ENCODE data around the gene PRXL2B. TPM values are rescaled to one million over a fixed set of nuclear protein-coding genes. Genes with fewer than 3 reads are reported as not detected.

PRXL2B gene
- total RNA-seq, 1 experiment from 2014 or later: 31.0 TPM

- Mint-ChIP-seq H3K27ac (ENCODE audit: unreplicated experiment) (no peak overlapping the region), H3K4me1 (ENCODE audit: low read depth, unreplicated experiment) (peaks cover 9% of the 10 kb centered on the region), H3K36me3 (ENCODE audit: insufficient read depth, unreplicated experiment) (peaks cover 3% of the 10 kb centered on the region), H3K27me3 (ENCODE audit: unreplicated experiment) (peaks cover 45% of the 10 kb centered on the region), H3K4me3 (ENCODE audit: low read depth, unreplicated experiment) (no peak overlapping the region), H3K9me3 (ENCODE audit: low read depth, unreplicated experiment) (no peaks in the 10 kb centered on the region)
- intact Hi-C loops (cut with micrococcal nuclease; ENCODE audit: unreplicated experiment): no loop called here
- DNase-seq: no peak
- no peak for TF ChIP-seq CTCF (IDR thresholded peaks at IDR 0.05; ENCODE audit: unreplicated experiment)
- CTCF ChIA-PET: no interaction called here
- BruUV-seq (replicated peaks): no TSS peak
Measured at GRCh38 chr1:2601721-2602303, 15.2 kb downstream of the PRXL2B start.

GRCh38 chr1:2602311-2602835 lies 15.8 kb downstream of the PRXL2B start:
- DNase-seq: no peak
- no peak for TF ChIP-seq CTCF (IDR thresholded peaks at IDR 0.05; ENCODE audit: unreplicated experiment)
- no peaks in the 10 kb centered on the region for H3K9me3 Mint-ChIP-seq (ENCODE audit: low read depth, unreplicated experiment)
- peaks cover 39% of the 10 kb centered on the region for H3K27me3 Mint-ChIP-seq (ENCODE audit: unreplicated experiment)
- H3K27ac Mint-ChIP-seq (ENCODE audit: unreplicated experiment): no peak overlapping the region
- no peak overlapping the region for H3K4me3 Mint-ChIP-seq (ENCODE audit: low read depth, unreplicated experiment)
- CTCF ChIA-PET: no interaction called here
- peaks cover 7% of the 10 kb centered on the region for H3K4me1 Mint-ChIP-seq (ENCODE audit: low read depth, unreplicated experiment)
- intact Hi-C loops (cut with micrococcal nuclease; ENCODE audit: unreplicated experiment): no loop called here
- peaks cover 3% of the 10 kb centered on the region for H3K36me3 Mint-ChIP-seq (ENCODE audit: insufficient read depth, unreplicated experiment)
- BruUV-seq (replicated peaks): no TSS peak

GRCh38 chr1:2602866-2603520 lies 16.4 kb downstream of the PRXL2B start:
- peaks cover 3% of the 10 kb centered on the region for H3K36me3 Mint-ChIP-seq (ENCODE audit: insufficient read depth, unreplicated experiment)
- peaks cover 1% of the 10 kb centered on the region for H3K4me1 Mint-ChIP-seq (ENCODE audit: low read depth, unreplicated experiment)
- BruUV-seq (replicated peaks): no TSS peak
- H3K4me3 Mint-ChIP-seq (ENCODE audit: low read depth, unreplicated experiment): no peak overlapping the region
- H3K27me3 Mint-ChIP-seq (ENCODE audit: unreplicated experiment): peaks cover 33% of the 10 kb centered on the region
- TF ChIP-seq CTCF (IDR thresholded peaks at IDR 0.05; ENCODE audit: unreplicated experiment): no peak
- intact Hi-C loops (cut with micrococcal nuclease; ENCODE audit: unreplicated experiment): no loop called here
- CTCF ChIA-PET: no interaction called here
- no peak overlapping the region for H3K27ac Mint-ChIP-seq (ENCODE audit: unreplicated experiment)
- no peaks in the 10 kb centered on the region for H3K9me3 Mint-ChIP-seq (ENCODE audit: low read depth, unreplicated experiment)
- no peak for DNase-seq

- H3K27me3 Mint-ChIP-seq (ENCODE audit: unreplicated experiment): peaks cover 26% of the 10 kb centered on the region
- CTCF ChIA-PET: interaction anchor here (0.6 kb wide), 1 partner anchor 32 kb away, joined by 3 read pairs; no protein-coding TSS in a partner anchor
- H3K27ac Mint-ChIP-seq (ENCODE audit: unreplicated experiment): no peak overlapping the region
- BruUV-seq (replicated peaks): no TSS peak
- intact Hi-C loops (cut with micrococcal nuclease; ENCODE audit: unreplicated experiment): no loop called here
- no peak overlapping the region for H3K4me3 Mint-ChIP-seq (ENCODE audit: low read depth, unreplicated experiment)
- no peak for TF ChIP-seq CTCF (IDR thresholded peaks at IDR 0.05; ENCODE audit: unreplicated experiment)
- H3K4me1 Mint-ChIP-seq (ENCODE audit: low read depth, unreplicated experiment): no peaks in the 10 kb centered on the region
- peaks cover 3% of the 10 kb centered on the region for H3K36me3 Mint-ChIP-seq (ENCODE audit: insufficient read depth, unreplicated experiment)
- no peak for DNase-seq
- no peaks in the 10 kb centered on the region for H3K9me3 Mint-ChIP-seq (ENCODE audit: low read depth, unreplicated experiment)
Measured at GRCh38 chr1:2603521-2604155, 17.1 kb downstream of the PRXL2B start.
